WTC11 (cell line): ENCODE results near the gene RABL3.

Source experiments
- ATF2 ChIP-seq: sonication (generic); formaldehyde crosslinking; IDR thresholded peaks from 2 replicates; pipeline ENCODE4 v1.8.1; 2022; ENCODE audit warnings: low read depth, missing genetic modification reagents, borderline replicate concordance
- ATF3 ChIP-seq: sonication (generic); formaldehyde crosslinking; conservative IDR thresholded peaks from 2 replicates; pipeline ENCODE4 v1.8.1; 2022; ENCODE audit warnings: mild to moderate bottlenecking, missing genetic modification reagents
- CTCF ChIP-seq: fragments of 200-600 bp; IDR thresholded peaks from 2 replicates; pipeline ENCODE4 v1.8.0; 2022; ENCODE audit warnings: antibody characterized with exemption
- E2F5 ChIP-seq: sonication (generic); formaldehyde crosslinking; IDR thresholded peaks from 2 replicates; pipeline ENCODE4 v1.8.1; 2022; ENCODE audit warnings: mild to moderate bottlenecking, moderate library complexity, missing genetic modification reagents
- GTF2I ChIP-seq: fragments of 250-450 bp; sonication (Bioruptor Pico); conservative IDR thresholded peaks from 2 replicates; pipeline ENCODE4 v1.4.0; 2021; ENCODE audit warnings: mild to moderate bottlenecking
- HMGXB4 ChIP-seq: sonication (generic); formaldehyde crosslinking; IDR thresholded peaks from 2 replicates; pipeline ENCODE4 v1.8.1; 2023; ENCODE audit warnings: mild to moderate bottlenecking, moderate library complexity, missing genetic modification reagents
- PREB ChIP-seq: sonication (generic); formaldehyde crosslinking; IDR thresholded peaks from 2 replicates; pipeline ENCODE4 v1.8.1; 2022; ENCODE audit warnings: mild to moderate bottlenecking, missing genetic modification reagents, moderate library complexity, borderline replicate concordance
- STAT6 ChIP-seq: sonication (generic); formaldehyde crosslinking; conservative IDR thresholded peaks from 2 replicates; pipeline ENCODE4 v1.8.1; 2023; ENCODE audit warnings: mild to moderate bottlenecking, low read depth, missing genetic modification reagents, moderate library complexity

- TF ChIP-seq STAT6 (CRISPR knock-in tag): no peak
- TF ChIP-seq E2F5 (CRISPR knock-in tag): no peak
- no peak for TF ChIP-seq PREB (CRISPR knock-in tag)
- TF ChIP-seq CTCF: no peak
- TF ChIP-seq GTF2I: no peak
- TF ChIP-seq ATF2 (CRISPR knock-in tag): no peak
- TF ChIP-seq HMGXB4: no peak
- TF ChIP-seq ATF3 (CRISPR knock-in tag): no peak
Measured at GRCh38 chr3:120689395-120689794, 52.9 kb downstream of the RABL3 start.
